Activated gamma-delta T cell treated with Interleukin-2 at 50 U/mL for 16 hours (primary cell): Measurements from ENCODE around the gene LDLRAD4.

Source experiments
- DNase-seq: peaks from one replicate; pipeline ENCODE4 v3.0.0-alpha.2; 2020

LDLRAD4 gene

GRCh38 chr18:13418013-13418710 is 199.6 kb downstream of the LDLRAD4 start:
- DNase-seq: no peak

- DNase-seq: no peak
Observed at GRCh38 chr18:13420969-13421686, 202.6 kb downstream of the LDLRAD4 start.

GRCh38 chr18:13422541-13423147 is 204.1 kb downstream of the LDLRAD4 start:
- DNase-seq: no peak

- no peak for DNase-seq
Observed at GRCh38 chr18:13423352-13423751, 204.8 kb downstream of the LDLRAD4 start.

- no peak for DNase-seq
Observed at GRCh38 chr18:13424363-13424762, 205.8 kb downstream of the LDLRAD4 start.

GRCh38 chr18:13425357-13426091 is 207.0 kb downstream of the LDLRAD4 start:
- no peak for DNase-seq

GRCh38 chr18:13427354-13427753 is 208.8 kb downstream of the LDLRAD4 start:
- DNase-seq: no peak

- no peak for DNase-seq
Observed at GRCh38 chr18:13428319-13428718, 209.8 kb downstream of the LDLRAD4 start.

GRCh38 chr18:13429016-13429415 is 210.5 kb downstream of the LDLRAD4 start:
- no peak for DNase-seq

- DNase-seq: no peak
Observed at GRCh38 chr18:13429884-13430510, 211.4 kb downstream of the LDLRAD4 start.

GRCh38 chr18:13430663-13431062 is 212.1 kb downstream of the LDLRAD4 start:
- DNase-seq: no peak

- DNase-seq: no peak
Observed at GRCh38 chr18:13431886-13432285, 213.3 kb downstream of the LDLRAD4 start.

- no peak for DNase-seq
Observed at GRCh38 chr18:13433125-13433524, 214.6 kb downstream of the LDLRAD4 start.

- DNase-seq: no peak
Observed at GRCh38 chr18:13433685-13434084, 215.1 kb downstream of the LDLRAD4 start.

- no peak for DNase-seq
Observed at GRCh38 chr18:13434854-13435253, 216.3 kb downstream of the LDLRAD4 start.

GRCh38 chr18:13435586-13436333 is 217.2 kb downstream of the LDLRAD4 start:
- DNase-seq: no peak

GRCh38 chr18:13436576-13436975 is 218.0 kb downstream of the LDLRAD4 start:
- no peak for DNase-seq

GRCh38 chr18:13437034-13437433 is 218.5 kb downstream of the LDLRAD4 start:
- DNase-seq: no peak

GRCh38 chr18:13437796-13438506 is 219.4 kb downstream of the LDLRAD4 start:
- peak; percentile 25 for DNase-seq

GRCh38 chr18:13438507-13439056 is 220.0 kb downstream of the LDLRAD4 start:
- no peak for DNase-seq

- no peak for DNase-seq
Observed at GRCh38 chr18:13439461-13439860, 220.9 kb downstream of the LDLRAD4 start.
